Left colon (tissue), 2 donors: ENCODE results near the gene ADAM22. TPM values are rescaled to one million over a fixed set of nuclear protein-coding genes. Genes with fewer than 3 reads are reported as not detected.

ENCODE experiments used
- ATAC-seq: fragments of 200-7000 bp; cut with Tn5 transposase; one replicate; pipeline ENCODE4 v1.9.1; 2020; ENCODE audit warnings: mild to moderate bottlenecking, moderate library complexity
- DNase-seq, 2 donors: peaks; one replicate each; pipeline ENCODE4 v3.0.0-alpha.2; 2020
- intact Hi-C, 2 donors: fragments of 100-400 bp; cut with DNase I in 1 of 2; cut with micrococcal nuclease in 1 of 2; formaldehyde crosslinking; loops; one replicate each; pipeline versions ENCODE4 v1.11.2 to v1.14.0; 2022; cut with DNase I, micrococcal nuclease
- total RNA-seq, 2 donors: library from RNA; stranded (reverse); fragmentation: NEBNext Ultra II Directional; extraction: Animal tissue kit (Norgen Biotek cat#: 25700); gene quantifications; one replicate each; pipeline ENCODE4 v1.2.1, GENCODE V29; 2021
- donor health status: DM: no; HTN: no; CAD: no.
- donor health status: DM: yes; HTN: yes; CAD: no.

The ADAM22 gene
- total RNA-seq, 2 donors from 2014 or later: 3.1 to 4.3 TPM

- DNase-seq (no peak), ATAC-seq (no peak)
- intact Hi-C loops: no loop called here
Measured at GRCh38 chr7:88191911-88192310, 257.9 kb downstream of the ADAM22 start.

GRCh38 chr7:88200261-88200660, 266.2 kb downstream of the ADAM22 start:
- ATAC-seq (peak; percentile 14), DNase-seq (no peak)
- intact Hi-C loops: no loop called here

- DNase-seq (no peak), ATAC-seq (peak; percentile 40)
- intact Hi-C loops: no loop called here
Measured at GRCh38 chr7:88200789-88201188, 266.7 kb downstream of the ADAM22 start.

GRCh38 chr7:88201305-88201704, 267.3 kb downstream of the ADAM22 start:
- intact Hi-C loops: no loop called here
- no peak for DNase-seq

GRCh38 chr7:88202278-88202677, 268.2 kb downstream of the ADAM22 start:
- no peak for ATAC-seq
- intact Hi-C loops: no loop called here

More at GRCh38 chr7:88201305-88201704, 267.3 kb downstream of the ADAM22 start:
- ATAC-seq: peak; percentile 6

GRCh38 chr7:88202799-88203198, 268.7 kb downstream of the ADAM22 start:
- ATAC-seq: no peak
- intact Hi-C loops: no loop called here
- no peak for DNase-seq

More at GRCh38 chr7:88202278-88202677, 268.2 kb downstream of the ADAM22 start:
- DNase-seq: no peak

- DNase-seq (no peak), ATAC-seq (no peak)
- intact Hi-C loops: no loop called here
Measured at GRCh38 chr7:88203401-88203800, 269.4 kb downstream of the ADAM22 start.

- no peak for DNase-seq
- intact Hi-C loops: no loop called here
- ATAC-seq: no peak
Measured at GRCh38 chr7:88204525-88205110, 270.6 kb downstream of the ADAM22 start.

GRCh38 chr7:88205179-88205578, 271.1 kb downstream of the ADAM22 start:
- intact Hi-C loops: no loop called here
- ATAC-seq (no peak), DNase-seq (no peak)

GRCh38 chr7:88206254-88206653, 272.2 kb downstream of the ADAM22 start:
- intact Hi-C loops: no loop called here
- ATAC-seq: peak; percentile 83
- DNase-seq: no peak

- DNase-seq (no peak), ATAC-seq (no peak)
- intact Hi-C loops: no loop called here
Measured at GRCh38 chr7:88208521-88208920, 274.5 kb downstream of the ADAM22 start.

- no peak for DNase-seq
- intact Hi-C loops: no loop called here
- peak; percentile 3 for ATAC-seq
Measured at GRCh38 chr7:88212918-88213317, 278.9 kb downstream of the ADAM22 start.

- intact Hi-C loops: no loop called here
- no peak for ATAC-seq
- no peak for DNase-seq
Measured at GRCh38 chr7:88214456-88214855, 280.4 kb downstream of the ADAM22 start.

- intact Hi-C loops: no loop called here
- DNase-seq: no peak
- no peak for ATAC-seq
Measured at GRCh38 chr7:88215295-88215694, 281.2 kb downstream of the ADAM22 start.

GRCh38 chr7:88216276-88216675, 282.2 kb downstream of the ADAM22 start:
- ATAC-seq: no peak
- intact Hi-C loops: no loop called here
- DNase-seq: no peak

GRCh38 chr7:88217675-88218428, 283.8 kb downstream of the ADAM22 start:
- ATAC-seq (no peak), DNase-seq (no peak)

GRCh38 chr7:88218429-88218745, 284.3 kb downstream of the ADAM22 start:
- DNase-seq (no peak), ATAC-seq (no peak)
- intact Hi-C loops: no loop called here

More at GRCh38 chr7:88217675-88218428, 283.8 kb downstream of the ADAM22 start:
- intact Hi-C loops: no loop called here

- intact Hi-C loops: no loop called here
- ATAC-seq (peak; percentile 65), DNase-seq (peak; percentile 73 to 81)
Measured at GRCh38 chr7:88218836-88219605, 285.0 kb downstream of the ADAM22 start.

GRCh38 chr7:88219781-88220747, 286.0 kb downstream of the ADAM22 start, which contains the start of gene SRI:
Gene SRI, minus strand, starts transcription at chr7:88220038. Its CDS starts 12 bp downstream, at chr7:88220026.
- intact Hi-C loops: no loop called here
- ATAC-seq: peak; percentile 85

More at GRCh38 chr7:88219781-88220747, 286.0 kb downstream of the ADAM22 start, which contains the start of gene SRI:
- peak; percentile 77 to 91 for DNase-seq
